ENCODE results near the gene GGACT.
A peak's percentile ranks its signal among the peaks of the same experiment; 100 is the strongest.
"Not testable (repeated sequence)": the region's sequence is repeated elsewhere in the genome, so short reads cannot be mapped to it uniquely, and the experiment has no call there.

GGACT gene

GRCh38 chr13:100600915-100601314, 12.3 kb upstream of the GGACT start:
- DNase-seq = no peak

- no peak for DNase-seq
These were observed 11.9 kb upstream of the GGACT start for GRCh38 chr13:100600461-100600860.

DNA sequence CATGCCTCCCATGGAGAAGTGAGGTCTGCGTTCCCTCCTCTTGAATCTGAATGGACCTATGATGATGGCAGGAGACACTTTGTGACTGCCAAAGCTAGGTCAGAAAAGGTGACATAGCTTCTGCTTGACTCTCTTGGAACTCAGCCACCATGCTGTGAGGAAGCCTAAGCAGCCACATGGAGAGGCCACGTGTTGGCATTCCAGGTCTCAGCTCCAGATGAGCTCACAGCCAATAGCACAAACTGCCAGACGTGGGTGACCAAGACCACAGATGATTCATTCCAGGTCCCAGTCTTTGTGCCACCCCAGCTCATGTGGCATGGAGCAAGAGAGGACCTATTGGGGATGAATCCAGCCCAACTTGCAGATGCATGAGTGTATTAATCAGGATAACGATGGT, 8.7 kb upstream of the GGACT start:
- no peak for DNase-seq

GRCh38 chr13:100596516-100596915, 7.9 kb upstream of the GGACT start:
- no peak for DNase-seq

DNA sequence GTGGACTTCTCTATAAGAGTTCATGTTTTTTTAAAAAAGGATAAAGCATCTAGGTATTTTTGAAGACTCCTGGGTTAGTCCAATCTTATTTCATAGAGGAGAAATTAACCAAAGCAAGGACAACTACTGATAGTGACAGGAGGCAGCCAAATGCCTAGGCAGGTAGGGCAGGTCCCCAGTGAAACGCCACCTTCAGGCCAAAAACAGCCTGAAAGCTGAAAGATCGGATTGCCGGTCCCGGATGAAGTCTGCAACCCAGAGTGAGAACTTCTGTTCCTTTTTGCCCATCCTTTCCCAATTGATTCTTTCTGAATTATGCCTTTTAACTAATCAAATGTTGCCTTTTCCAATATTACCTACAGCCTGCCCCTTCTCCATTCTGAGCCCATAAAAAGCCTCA, 6.1 kb upstream of the GGACT start:
- DNase-seq = no peak

GRCh38 chr13:100594255-100594654, 5.7 kb upstream of the GGACT start:
- DNase-seq = no peak

GRCh38 chr13:100589178-100589725, 663 bp upstream of the GGACT start:
- DNase-seq = no peak

- DNase-seq = no peak
These were observed 3.7 kb downstream of the GGACT start for GRCh38 chr13:100584896-100585295.

DNA sequence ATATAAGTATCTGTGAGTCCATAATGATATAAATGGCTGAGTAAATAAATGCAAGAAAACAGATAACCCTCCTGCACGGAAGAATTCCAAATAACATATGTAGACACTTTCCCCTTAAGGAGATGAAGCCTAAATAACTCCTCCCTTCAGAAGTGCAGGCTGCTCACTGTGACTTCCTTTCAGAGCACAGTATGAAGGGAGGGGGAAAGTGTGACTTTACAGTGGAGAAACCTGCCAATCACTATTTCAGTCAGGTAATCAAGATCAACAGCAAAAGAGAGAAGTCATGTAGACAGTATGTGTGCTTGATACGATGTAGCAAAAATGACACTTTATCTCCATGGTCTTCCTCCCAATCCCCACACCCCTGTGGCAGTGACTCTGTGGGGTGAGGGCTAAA, 7.1 kb downstream of the GGACT start:
- no peak for DNase-seq

GRCh38 chr13:100581030-100581429, 7.6 kb downstream of the GGACT start:
- no peak for DNase-seq

DNA sequence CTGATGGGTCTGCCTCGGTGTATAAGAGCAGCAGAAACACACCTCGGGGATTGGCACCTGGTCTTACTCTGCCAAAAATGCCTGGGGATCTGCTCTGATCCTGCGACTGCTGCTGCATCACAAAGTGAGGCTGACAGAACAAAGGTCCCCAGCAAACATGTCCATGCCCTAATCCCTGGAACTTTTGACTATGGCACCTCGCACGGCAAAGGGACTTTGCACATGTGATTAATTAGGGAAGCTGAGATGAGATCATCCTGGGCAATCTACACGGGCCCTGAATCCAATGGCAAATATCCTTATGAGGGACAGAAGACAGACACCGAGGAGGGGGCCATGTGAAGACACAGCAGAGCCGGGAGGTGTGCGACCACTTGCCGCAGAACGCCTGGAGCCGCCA, 8.5 kb downstream of the GGACT start:
- DNase-seq = no peak

DNA sequence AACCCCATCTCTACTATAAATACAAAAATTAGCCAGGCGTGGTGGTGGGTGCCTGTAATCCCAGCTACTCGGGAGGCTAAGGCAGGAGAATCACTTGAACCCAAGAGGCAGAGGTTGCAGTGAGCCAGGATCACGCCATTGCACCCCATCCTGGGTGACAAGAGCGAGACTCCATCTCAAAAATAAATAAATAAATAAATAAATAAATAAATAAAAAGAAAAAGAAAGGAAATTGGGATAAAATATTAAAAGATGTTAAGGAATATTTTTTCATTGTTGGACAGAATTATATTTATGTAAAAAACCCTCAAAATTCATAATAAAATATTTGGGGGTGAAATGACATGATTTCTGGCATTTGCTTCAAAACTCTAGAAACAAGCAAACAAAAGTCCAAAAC, 11.3 kb downstream of the GGACT start:
- DNase-seq = not testable (repeated sequence)

GRCh38 chr13:100573121-100573520, 15.5 kb downstream of the GGACT start:
- DNase-seq = peak; percentile 54

DNA sequence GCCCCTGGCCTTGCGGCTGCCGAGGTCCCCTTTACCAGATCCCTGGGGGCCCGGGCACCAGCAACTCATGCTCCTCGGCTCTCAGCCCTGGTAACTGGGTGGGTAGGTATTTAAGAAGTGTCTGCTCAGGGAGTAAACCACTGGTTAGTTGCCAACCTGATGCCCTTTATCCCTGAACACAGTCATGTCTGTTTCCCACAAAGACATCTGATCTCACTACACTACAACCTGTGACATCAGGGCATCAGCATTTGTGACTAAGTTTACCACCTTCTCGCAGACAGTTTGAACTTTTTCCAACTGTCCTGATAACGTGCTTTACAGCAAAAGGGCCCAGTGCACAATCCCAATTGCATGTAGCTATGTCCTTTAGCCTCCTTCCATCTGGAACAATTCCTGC, 22.0 kb downstream of the GGACT start:
- no peak for DNase-seq

DNA sequence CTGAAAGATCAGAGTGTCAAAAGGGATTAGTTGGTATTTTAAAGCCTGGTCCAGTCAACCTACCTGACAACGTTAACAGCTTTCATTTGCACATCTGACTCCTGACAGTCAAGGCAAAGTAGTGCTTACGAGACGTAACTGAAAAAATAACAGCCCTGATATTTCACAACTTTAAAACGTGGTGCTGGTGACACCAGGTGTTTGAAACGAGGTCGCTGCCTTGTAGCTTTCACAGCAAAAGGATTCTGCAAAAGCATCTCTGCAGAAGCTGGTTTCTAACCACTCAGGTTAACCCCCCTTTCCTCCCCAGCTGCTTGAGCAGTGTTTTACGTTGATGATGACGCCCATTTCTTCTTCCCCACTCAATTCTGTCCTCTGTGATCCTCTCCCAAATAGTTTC, 23.3 kb downstream of the GGACT start:
- no peak for DNase-seq

DNA sequence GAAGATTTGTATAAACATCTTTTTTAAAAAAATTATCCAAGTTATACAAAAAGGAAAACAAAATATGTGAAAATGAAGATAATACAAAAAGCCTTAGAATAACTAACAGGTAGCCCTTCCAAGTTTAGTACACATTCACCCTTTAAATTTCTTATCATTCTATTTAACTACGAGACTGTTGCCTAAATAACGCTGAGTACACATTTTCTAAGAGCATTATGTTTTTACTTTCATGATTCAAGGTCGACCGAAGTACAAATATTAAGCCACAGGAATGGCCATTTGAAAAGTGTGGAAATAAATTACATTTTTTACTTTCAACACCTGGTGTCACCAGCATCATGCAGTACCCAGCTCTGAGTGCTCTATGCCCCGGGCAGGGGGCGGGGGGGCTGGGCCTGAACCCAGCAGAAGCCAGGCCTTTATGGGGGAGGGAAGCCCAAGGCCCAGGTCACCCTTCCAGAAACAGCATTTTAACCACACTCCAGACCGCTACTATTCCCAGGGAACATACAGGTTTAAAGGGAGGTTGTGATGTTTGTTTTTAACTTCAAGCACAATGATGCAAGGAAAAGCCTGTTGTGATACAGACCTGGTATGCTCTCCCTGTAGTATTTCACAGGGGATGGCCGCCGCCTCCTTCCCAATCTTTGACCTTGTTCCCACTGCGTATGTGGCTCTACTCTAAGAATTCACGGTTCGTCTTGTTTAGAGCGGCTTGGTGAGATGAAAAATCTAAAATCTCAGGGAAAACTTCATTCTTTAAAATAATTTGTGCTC, 24.0 kb downstream of the GGACT start:
- DNase-seq = no peak

DNA sequence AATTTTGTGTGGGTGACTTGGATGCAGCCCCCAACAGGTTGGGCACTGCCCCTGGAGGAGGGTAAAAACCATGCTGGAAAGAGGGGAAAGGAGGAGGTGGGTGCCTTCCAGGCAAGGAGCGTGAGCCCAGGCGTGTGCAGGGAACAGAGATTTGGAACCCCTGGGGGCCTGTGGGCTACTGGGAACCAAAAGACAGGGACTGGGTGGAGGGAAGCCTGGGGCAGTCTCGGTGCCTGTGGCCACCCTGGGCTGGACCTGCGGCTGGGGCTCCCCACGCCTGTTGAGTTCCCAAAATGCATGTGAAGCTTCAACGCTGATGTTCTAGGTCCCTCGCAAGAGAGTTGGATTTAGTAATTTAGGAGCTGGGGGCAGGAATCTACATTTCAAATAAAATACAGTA, 24.8 kb downstream of the GGACT start:
- no peak for DNase-seq

GRCh38 chr13:100561599-100562204, 26.9 kb downstream of the GGACT start:
- no peak for DNase-seq

DNA sequence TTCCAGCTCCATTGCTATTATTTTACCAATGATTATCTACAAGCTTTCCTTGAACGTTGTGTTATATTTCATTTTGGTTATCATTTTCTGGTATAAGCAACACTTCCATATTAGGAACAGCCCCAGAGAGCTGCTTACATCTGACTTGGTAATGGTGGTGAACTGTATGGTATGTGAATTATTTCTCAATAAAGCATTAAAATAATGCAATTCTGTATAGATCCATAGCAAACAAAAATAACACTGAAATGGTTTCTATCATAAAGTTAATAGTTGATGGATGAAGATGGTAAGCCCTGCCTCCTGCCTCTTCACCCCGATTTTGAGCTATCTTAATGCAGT, 27.5 kb downstream of the GGACT start:
- no peak for DNase-seq

DNA sequence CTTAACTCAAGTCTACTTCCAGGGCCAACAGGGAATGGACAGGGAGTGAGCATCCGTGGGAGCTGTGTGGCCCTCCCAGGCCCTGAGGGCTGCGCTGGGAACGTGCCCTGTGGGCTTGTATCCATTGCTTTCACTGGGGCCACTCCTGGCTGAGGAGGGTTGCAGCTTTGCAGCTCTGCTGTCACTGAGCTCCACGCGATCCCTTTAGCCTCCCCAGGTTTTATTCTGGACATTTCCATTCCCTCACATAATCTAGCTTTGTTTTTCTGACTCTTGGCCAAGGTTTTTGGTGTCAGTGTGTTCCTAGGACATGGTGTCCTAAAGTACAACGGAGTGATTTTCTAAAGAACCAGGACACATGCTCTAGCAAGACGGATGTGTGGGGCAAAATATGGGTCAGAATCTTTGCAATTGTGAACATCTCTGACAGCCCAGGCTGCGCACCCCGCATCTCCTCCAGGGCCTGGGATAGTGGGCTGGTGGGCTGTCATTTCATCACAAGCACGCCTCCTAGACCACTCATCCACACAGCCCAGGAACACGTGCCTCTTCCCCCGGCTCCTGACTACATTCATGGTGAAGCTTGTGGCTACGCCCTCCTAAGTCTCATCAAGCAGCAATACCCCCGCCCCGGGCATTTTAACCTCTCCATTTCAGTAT, 28.0 kb downstream of the GGACT start:
- DNase-seq = no peak

DNA sequence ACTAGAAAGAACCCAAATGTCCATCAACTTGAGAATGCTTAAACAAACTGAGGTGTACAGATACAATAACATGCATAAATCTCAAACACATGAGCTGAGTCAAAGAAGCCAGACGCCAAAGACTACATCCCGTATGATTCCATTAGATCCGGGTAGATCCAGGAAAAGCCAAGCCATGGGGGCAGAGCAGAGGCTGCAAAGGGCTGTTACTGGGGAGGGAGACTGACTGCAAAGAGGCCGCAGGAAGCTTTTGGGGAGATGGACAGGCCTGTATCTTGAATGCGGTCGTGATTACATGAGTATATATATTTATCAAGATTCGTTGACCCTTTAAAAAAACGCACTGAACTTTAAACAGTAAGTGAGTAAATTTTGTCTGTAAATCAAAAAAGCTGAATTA, 28.7 kb downstream of the GGACT start:
- no peak for DNase-seq

GRCh38 chr13:100552755-100553154, 35.8 kb downstream of the GGACT start:
- DNase-seq = no peak

GRCh38 chr13:100549316-100549715, 39.3 kb downstream of the GGACT start:
- DNase-seq = no peak

GRCh38 chr13:100547791-100548201, 40.8 kb downstream of the GGACT start:
- no peak for DNase-seq

Measured in amniotic stem cell (primary cell).